ENCODE data around the gene ACY1. TPM values are rescaled to one million over a fixed set of nuclear protein-coding genes. Genes with fewer than 3 reads are reported as not detected.

The ACY1 gene
- total RNA-seq, 2 experiments from 2014 or later: 61.8 to 64.5 TPM

DNA sequence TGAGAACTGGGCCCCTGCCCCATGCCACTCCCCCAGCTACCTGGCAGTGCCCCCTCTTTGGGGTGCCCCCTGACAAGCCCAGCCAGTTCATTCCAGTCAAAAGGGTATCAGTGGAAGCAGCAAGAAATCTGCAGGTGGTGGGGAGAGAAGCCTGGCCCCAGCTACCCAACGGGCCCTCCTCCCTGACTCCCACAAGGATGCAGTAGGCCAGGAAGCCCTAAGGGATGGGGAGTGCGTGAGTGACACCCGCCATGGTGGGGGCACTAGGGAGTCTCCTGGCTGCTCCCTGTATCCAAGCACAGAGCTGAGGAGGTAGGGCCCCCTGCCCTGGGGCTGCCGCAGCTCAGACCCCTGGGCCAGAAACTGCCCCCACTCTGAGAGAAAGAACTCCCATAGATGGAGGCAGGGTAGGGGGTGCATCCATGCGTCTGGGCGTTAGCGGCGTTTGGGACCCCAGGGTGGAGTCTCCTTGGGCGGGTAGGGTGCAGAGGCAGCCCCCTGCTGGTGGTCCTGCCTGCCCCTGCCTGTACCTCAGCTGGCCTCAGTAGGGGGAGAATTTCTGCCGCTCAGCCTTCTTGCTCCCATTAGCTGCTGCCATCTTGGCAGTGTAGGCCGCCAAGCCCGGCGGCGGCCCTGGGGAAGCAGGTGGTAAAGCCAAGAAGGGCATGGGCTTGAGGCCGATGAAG lies 25.7 kb upstream of the ACY1 start:
- ATAC-seq: no peak
- H3K9me3 Mint-ChIP-seq: no peaks in the 10 kb centered on the region
- H3K4me3 Mint-ChIP-seq: no peak overlapping the region
- TF ChIP-seq, protein P1, sequence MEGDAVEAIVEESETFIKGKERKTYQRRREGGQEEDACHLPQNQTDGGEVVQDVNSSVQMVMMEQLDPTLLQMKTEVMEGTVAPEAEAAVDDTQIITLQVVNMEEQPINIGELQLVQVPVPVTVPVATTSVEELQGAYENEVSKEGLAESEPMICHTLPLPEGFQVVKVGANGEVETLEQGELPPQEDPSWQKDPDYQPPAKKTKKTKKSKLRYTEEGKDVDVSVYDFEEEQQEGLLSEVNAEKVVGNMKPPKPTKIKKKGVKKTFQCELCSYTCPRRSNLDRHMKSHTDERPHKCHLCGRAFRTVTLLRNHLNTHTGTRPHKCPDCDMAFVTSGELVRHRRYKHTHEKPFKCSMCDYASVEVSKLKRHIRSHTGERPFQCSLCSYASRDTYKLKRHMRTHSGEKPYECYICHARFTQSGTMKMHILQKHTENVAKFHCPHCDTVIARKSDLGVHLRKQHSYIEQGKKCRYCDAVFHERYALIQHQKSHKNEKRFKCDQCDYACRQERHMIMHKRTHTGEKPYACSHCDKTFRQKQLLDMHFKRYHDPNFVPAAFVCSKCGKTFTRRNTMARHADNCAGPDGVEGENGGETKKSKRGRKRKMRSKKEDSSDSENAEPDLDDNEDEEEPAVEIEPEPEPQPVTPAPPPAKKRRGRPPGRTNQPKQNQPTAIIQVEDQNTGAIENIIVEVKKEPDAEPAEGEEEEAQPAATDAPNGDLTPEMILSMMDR (IDR thresholded peaks at IDR 0.05): no peak
- DNase-seq: no peak
- peaks cover 6% of the 10 kb centered on the region for H3K4me1 Mint-ChIP-seq (ENCODE audit: low read depth)
- ChIA-PET POLR2A (interaction anchor here (0.6 to 1.4 kb wide), 5 partner anchors 11 to 38 kb away, joined by 3 to 8 read pairs (median 5); partner anchors contain the start of gene ABHD14B), CTCF (interaction anchor here (1.3 to 1.8 kb wide), 3 partner anchors 8 to 25 kb away, joined by 5 to 10 read pairs (median 5); partner anchors contain the start of genes ABHD14B and ACY1)
- H3K27ac Mint-ChIP-seq: no peak overlapping the region
- H3K27me3 Mint-ChIP-seq: peaks cover 28% of the 10 kb centered on the region
- peaks cover 3% of the 10 kb centered on the region for H3K36me3 Mint-ChIP-seq (ENCODE audit: low read depth)
- intact Hi-C loops (cut with micrococcal nuclease): no loop called here

DNA sequence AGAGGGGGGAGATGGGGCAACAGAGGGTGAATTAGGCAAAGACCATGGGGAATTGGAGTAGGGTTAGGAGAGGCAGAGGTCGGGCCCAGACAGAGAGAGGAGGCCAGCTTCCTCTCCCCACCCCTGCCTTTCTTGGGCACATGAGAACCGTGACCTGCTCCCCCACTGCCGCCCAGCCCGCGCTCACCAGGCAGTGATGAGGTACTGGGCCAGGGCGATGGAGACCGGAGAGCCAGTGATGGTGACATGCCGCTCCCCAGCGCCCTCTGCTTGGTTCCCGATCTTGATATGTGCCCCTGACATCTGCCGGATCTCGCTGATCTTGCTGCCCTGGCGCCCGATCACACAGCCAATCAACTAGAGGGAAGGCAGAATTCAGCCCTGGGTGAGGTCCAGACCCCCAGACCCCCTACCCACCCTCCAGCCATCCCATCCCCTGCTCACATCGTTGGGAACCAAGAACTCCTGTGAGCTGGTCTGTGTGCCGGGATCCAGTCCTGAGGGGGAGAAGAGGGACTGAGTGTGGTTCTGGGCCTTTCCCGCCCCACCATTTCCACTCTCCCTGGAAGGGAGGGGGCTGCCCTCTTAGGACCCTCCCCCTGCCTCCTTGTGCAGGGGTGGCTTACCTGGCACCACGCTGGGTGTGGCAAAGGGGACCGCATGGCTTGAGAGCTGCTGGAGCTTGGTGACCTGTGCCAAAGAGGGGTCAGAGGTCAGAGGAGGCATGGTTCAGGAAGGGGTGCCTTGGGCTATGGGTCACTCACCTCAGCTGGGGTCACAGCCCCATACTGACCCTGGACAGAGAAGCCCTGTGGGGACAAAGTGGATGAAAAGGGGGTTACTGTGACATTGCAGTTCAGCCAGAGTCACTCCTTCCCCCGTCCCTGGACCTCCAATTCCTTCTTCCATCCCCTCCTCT lies 24.5 kb upstream of the ACY1 start:
- no peak overlapping the region for H3K27ac Mint-ChIP-seq
- ChIA-PET POLR2A (interaction anchor here (1.3 kb wide), 1 partner anchor 15 kb away, joined by 3 read pairs; the partner anchor contains the start of gene ABHD14B), CTCF (interaction anchor here (1.5 to 1.8 kb wide), 3 partner anchors 7 to 15 kb away, joined by 3 to 10 read pairs (median 5); partner anchors contain the start of gene ABHD14B)
- no peaks in the 10 kb centered on the region for H3K9me3 Mint-ChIP-seq
- no peak for ATAC-seq
- peaks cover 6% of the 10 kb centered on the region for H3K4me1 Mint-ChIP-seq (ENCODE audit: low read depth)
- H3K36me3 Mint-ChIP-seq (ENCODE audit: low read depth): peaks cover 3% of the 10 kb centered on the region
- H3K27me3 Mint-ChIP-seq: peaks cover 22% of the 10 kb centered on the region
- H3K4me3 Mint-ChIP-seq: no peak overlapping the region
- DNase-seq: no peak
- TF ChIP-seq, protein P1 (IDR thresholded peaks at IDR 0.05): no peak
- intact Hi-C loops (cut with micrococcal nuclease): no loop called here

DNA sequence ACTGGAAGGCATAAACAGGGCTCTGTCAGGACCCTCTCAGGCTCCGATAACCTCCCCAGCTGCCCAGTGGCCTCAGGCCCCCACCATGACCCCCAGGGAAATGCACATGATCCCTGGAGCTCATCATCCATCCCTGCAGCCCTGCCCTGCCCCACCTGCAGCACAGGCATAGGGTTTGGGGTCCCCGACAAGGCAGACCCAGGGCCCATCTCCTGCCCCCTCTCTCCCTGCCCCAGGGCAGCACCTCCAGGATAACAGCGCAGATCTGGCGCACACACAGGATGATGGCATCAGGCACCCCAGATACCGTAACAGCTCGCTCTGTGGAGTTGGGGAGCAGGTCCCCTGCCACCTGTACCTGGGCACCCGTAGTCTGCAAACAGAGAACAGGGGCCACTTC lies 23.7 kb upstream of the ACY1 start:
- Mint-ChIP-seq H3K9me3 (no peaks in the 10 kb centered on the region), H3K27ac (no peak overlapping the region), H3K27me3 (peaks cover 16% of the 10 kb centered on the region), H3K4me3 (no peak overlapping the region), H3K36me3 (ENCODE audit: low read depth) (peaks cover 3% of the 10 kb centered on the region), H3K4me1 (ENCODE audit: low read depth) (peaks cover 6% of the 10 kb centered on the region)
- ChIA-PET POLR2A (interaction anchor here (1.3 kb wide), 1 partner anchor 14 kb away, joined by 3 read pairs; the partner anchor contains the start of gene ABHD14B), CTCF (interaction anchor here (1.5 kb wide), 1 partner anchor 13 kb away, joined by 3 read pairs; no protein-coding TSS in a partner anchor)
- ATAC-seq (no peak), DNase-seq (no peak)
- intact Hi-C loops (cut with micrococcal nuclease): no loop called here
- TF ChIP-seq, protein P1 (IDR thresholded peaks at IDR 0.05): no peak

DNA sequence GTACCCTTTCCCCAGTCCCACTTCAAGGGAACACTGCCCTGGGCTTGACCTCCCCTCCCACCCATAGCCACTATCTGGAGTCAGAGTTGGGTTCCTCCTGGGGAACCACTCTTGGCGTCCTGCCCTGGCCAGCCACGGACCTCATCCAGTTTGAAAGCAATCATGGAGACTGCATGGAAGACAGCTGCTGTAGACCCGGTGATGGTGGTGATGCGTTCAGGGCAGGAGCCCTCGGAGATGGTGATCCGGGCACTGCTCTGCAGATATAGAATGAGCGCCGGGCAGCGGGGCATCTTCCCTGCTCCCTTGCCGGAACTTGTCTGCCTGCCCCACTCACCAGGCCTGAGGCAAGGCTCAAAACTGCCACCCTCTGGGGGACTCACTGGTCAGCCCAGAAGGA lies 22.9 kb upstream of the ACY1 start:
- Mint-ChIP-seq H3K9me3 (no peaks in the 10 kb centered on the region), H3K4me3 (no peak overlapping the region), H3K36me3 (ENCODE audit: low read depth) (peaks cover 3% of the 10 kb centered on the region), H3K4me1 (ENCODE audit: low read depth) (peaks cover 6% of the 10 kb centered on the region), H3K27me3 (peaks cover 9% of the 10 kb centered on the region), H3K27ac (no peak overlapping the region)
- intact Hi-C loops (cut with micrococcal nuclease): no loop called here
- ChIA-PET CTCF (interaction anchor here (1.5 kb wide), 1 partner anchor 12 kb away, joined by 3 read pairs; no protein-coding TSS in a partner anchor), POLR2A (interaction anchor here (1.3 kb wide), 1 partner anchor 13 kb away, joined by 3 read pairs; the partner anchor contains the start of gene ABHD14B)
- DNase-seq (no peak), ATAC-seq (no peak)
- TF ChIP-seq, protein P1 (IDR thresholded peaks at IDR 0.05): no peak

All from activated CD8-positive, alpha-beta T cell treated with anti-CD3 and anti-CD28 coated beads for 36 hours (primary cell).